Measurements from ENCODE around the gene SH3BGRL. TPM values are rescaled to one million over a fixed set of nuclear protein-coding genes. Genes with fewer than 3 reads are reported as not detected.

SH3BGRL gene
- total and polyA plus RNA-seq, 10 of the 15 experiments (the other 5 are each of a cell fraction or from before 2014, with no cell fraction given) = 75.6 to 178 (median 122) TPM

DNA sequence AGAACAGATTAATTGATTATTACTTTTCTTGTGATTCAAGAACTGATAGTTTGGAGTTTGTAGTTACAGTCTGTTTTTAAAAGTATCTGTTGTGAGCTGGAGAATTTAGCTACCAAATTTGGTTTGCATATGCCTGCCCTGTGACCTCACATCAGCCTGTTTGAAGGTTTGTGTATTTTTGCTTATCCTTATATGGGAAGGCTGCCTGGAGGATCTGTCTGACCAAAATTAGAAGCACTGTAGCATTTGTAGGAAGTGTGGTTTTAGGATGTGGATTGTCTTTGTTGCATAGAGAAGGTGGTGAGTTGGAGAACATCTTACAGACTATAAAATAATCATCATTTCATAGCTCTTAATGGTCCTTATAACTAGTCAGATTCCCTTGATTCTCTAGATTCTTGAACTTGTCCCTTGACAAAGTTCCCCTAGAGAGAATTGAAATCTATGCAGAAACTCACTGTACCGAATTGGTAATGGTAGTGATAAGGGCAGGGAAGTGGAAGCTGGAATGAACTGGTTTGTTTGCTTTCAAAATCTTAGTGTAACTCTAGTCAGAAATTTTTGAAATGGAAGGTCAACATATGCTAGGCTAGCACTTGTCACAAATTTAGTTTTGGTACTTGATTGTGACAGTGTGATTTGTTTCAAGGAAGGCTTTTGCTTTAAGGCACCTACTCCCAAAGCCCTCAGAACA, 57.3 kb downstream of the SH3BGRL start (continued):
- TF ChIP-seq E2F8 (IDR thresholded peaks at IDR 0.05; ENCODE audit: low read depth, partially characterized antibody) (no peak), ATF3 (IDR thresholded peaks at IDR 0.05; ENCODE audit: borderline replicate concordance, extremely low read depth, low read depth, low read length) (no peak), ZNF384 (IDR thresholded peaks at IDR 0.05; ENCODE audit: borderline replicate concordance, low read depth, low read length) (no peak), ZNF24 (IDR thresholded peaks at IDR 0.05) (no peak), BCLAF1 (IDR thresholded peaks at IDR 0.05) (no peak)
- TF ChIP-seq, protein P1, sequence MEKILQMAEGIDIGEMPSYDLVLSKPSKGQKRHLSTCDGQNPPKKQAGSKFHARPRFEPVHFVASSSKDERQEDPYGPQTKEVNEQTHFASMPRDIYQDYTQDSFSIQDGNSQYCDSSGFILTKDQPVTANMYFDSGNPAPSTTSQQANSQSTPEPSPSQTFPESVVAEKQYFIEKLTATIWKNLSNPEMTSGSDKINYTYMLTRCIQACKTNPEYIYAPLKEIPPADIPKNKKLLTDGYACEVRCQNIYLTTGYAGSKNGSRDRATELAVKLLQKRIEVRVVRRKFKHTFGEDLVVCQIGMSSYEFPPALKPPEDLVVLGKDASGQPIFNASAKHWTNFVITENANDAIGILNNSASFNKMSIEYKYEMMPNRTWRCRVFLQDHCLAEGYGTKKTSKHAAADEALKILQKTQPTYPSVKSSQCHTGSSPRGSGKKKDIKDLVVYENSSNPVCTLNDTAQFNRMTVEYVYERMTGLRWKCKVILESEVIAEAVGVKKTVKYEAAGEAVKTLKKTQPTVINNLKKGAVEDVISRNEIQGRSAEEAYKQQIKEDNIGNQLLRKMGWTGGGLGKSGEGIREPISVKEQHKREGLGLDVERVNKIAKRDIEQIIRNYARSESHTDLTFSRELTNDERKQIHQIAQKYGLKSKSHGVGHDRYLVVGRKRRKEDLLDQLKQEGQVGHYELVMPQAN (conservative IDR thresholded peaks at IDR 0.05) = no peak
